ENCODE results near the gene CD83. TPM values are rescaled to one million over a fixed set of nuclear protein-coding genes. Genes with fewer than 3 reads are reported as not detected.
"Not testable (repeated sequence)": the region's sequence is repeated elsewhere in the genome, so short reads cannot be mapped to it uniquely, and the experiment has no call there.

CD83 gene
- total RNA-seq, 1 donor from 2014 or later, result 22.0 TPM

DNA sequence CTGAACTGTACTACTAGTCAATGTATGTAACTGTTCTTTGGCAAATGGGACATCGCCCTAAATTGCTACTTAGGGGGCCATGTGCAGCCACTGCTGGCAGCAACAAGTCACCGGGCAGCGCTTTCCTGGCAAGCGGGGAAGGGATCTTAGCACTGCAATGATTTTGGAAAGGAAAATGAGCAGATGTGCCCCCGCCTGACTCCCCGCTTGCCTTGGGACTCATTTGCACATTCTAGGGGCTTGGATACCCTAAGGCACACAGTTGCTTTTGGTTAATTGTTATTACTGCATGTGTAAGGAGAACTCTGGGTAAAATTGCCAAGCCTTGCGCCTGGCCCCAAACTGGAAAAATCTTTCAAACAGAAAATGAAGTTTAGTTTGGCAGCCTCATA lies 32.2 kb downstream of the CD83 start:
- no peak for DNase-seq

- not testable (repeated sequence) for DNase-seq
Observed at GRCh38 chr6:14151300-14151699, 33.7 kb downstream of the CD83 start.

- no peak for DNase-seq
Observed at GRCh38 chr6:14151773-14152172, 34.2 kb downstream of the CD83 start.

DNA sequence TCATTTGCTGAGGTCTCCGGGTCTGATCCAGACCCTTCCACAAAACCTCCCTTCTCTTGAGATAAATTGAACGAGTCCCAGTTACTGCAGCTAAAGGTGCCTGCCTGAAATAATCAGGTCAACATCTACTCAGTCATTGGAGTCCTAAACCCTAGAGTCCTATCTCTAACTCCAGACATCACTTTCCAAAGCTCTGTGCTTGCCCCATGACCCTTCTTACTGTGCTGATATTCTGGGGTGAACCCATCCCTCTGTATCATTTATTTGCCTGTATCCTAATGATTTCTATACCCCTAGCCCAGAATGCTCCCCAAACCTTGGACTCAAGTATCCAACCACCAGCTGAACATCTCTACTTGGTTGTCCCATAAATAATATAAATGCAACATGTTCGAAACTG lies 35.7 kb downstream of the CD83 start:
- DNase-seq, result no peak

GRCh38 chr6:14159090-14159489 lies 41.5 kb downstream of the CD83 start:
- no peak for DNase-seq

- no peak for DNase-seq
Observed at GRCh38 chr6:14162826-14163225, 45.3 kb downstream of the CD83 start.

GRCh38 chr6:14165091-14165490 lies 47.5 kb downstream of the CD83 start:
- DNase-seq, result no peak

- no peak for DNase-seq
Observed at GRCh38 chr6:14166839-14167238, 49.3 kb downstream of the CD83 start.

DNA sequence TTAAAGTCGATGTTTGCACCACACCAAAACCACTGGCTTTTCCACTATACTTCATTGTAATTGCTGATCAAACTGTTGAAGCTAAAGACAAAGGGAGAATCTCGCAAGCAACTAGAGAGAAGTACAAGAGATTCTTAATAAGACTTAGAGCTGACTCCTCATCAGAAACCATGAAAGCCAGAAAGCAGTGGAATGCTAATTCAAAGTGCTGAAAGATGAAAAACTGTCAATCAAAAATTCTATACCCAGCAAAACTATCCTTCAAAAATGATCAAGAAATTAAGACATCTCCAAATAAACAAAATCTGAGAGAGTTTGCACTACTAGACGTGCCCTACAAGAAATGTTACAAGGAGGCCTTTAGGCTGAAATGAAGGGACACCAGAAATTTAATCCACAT lies 52.6 kb downstream of the CD83 start:
- no peak for DNase-seq

GRCh38 chr6:14172562-14172961 lies 55.0 kb downstream of the CD83 start:
- DNase-seq, result no peak

GRCh38 chr6:14174226-14174625 lies 56.7 kb downstream of the CD83 start:
- no peak for DNase-seq

- no peak for DNase-seq
Observed at GRCh38 chr6:14174996-14175395, 57.4 kb downstream of the CD83 start.

GRCh38 chr6:14176429-14176828 lies 58.9 kb downstream of the CD83 start:
- DNase-seq, result no peak

GRCh38 chr6:14177413-14178082 lies 60.0 kb downstream of the CD83 start:
- DNase-seq, result no peak

DNA sequence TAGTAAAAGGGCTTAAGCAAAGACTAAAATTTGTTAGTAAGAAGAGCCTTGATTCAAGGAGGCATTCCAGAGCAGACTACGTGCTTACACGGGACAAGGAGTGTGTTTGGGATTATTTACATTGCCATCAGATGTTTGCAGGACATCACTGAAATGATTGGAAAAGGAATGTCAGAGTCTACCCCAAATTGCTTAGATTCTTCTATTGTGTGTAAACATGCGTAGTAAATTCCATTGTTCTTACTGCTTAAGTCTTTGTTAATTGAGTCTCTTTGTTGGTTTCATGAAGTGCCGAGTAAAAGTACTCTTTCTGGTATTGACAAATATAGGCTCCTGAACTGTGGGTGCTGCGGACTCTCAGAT lies 60.5 kb downstream of the CD83 start:
- DNase-seq, result no peak

DNA sequence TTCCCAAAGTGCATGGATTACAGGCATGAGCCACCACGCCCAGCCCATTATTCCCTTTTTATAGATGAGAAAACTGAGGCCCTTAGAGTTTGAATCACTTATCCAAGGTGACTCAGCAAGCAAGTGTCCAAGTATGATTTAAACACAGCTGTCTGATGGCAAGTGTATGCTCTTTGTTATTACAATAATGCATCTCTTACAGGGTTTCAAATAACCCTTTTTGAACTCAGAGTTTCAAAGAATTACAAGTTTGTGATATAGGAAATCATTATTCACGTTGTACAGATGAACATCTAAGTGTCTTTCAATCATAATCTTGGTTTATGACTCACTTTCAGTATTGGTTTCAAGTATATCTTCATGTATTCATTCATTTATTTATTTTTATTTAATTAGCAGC lies 63.0 kb downstream of the CD83 start:
- DNase-seq, result no peak

DNA sequence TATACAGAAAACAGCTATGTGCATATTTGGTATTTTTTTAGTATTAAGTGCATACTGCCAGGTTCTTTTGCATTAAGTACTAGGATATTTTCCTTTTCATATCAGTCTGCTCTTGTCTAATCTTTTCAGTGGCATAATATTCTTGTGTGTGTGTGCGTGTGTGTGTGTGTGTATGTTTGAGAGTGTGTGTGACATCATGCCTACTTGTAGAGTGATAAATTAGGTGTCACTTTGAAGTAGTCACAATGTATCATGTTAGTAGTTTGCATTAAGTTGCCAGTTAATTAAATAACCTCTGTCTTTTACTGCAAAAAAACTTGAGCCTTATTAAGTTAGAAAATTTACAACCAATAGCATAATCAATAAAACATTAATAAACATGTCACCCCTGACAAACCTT lies 65.3 kb downstream of the CD83 start:
- DNase-seq, result no peak

Small RNA genes within 50 kb of the gene (small RNA-seq; reads per million reads assigned to genes)
- gene RNU7-133P, result not detected

Other genes starting within 250 kb of the CD83 start
- 73.6 TPM for gene RNF182, start 192.8 kb upstream of the CD83 start, total RNA-seq